SU-DHL-6 (cell line): ENCODE data around the gene FAM217B.

Experiments
- H2AFZ ChIP-seq: fragments of 200-600 bp; sonication (generic); 2 replicates; pipeline ENCODE4 v1.6.1; 2014; ENCODE audit warnings: low read depth, mild to moderate bottlenecking, moderate library complexity, mixed read lengths, antibody characterized with exemption, low read length; ENCODE audit not compliant: severe bottlenecking
- H3F3A ChIP-seq: fragments of 200-600 bp; shearing (Covaris generic); 2 replicates; pipeline ENCODE4 v1.6.0; 2016; ENCODE audit warnings: antibody characterized with exemption, mild to moderate bottlenecking; ENCODE audit not compliant: insufficient read depth
- H3K27ac ChIP-seq: fragments of 200-600 bp; sonication (generic); 2 replicates; pipeline ENCODE4 v1.5.1; 2016; ENCODE audit warnings: low read depth, mild to moderate bottlenecking, low read length, moderate library complexity, mixed read lengths
- H3K27me3 ChIP-seq: fragments of 200-600 bp; sonication (generic), shearing (Covaris generic); 2 replicates; pipeline ENCODE4 v1.6.0; 2014; ENCODE audit warnings: mild to moderate bottlenecking, low read length
- H3K36me3 ChIP-seq: fragments of 200-600 bp; sonication (generic); 2 replicates; pipeline ENCODE4 v1.6.1; 2014; ENCODE audit warnings: mild to moderate bottlenecking, low read length, mixed read lengths
- H3K4me2 ChIP-seq: fragments of 300-600, 200-600 bp; shearing (Covaris generic), sonication (generic); 2 replicates; pipeline ENCODE4 v1.6.0; 2014; ENCODE audit warnings: low read length, low read depth, mild to moderate bottlenecking; ENCODE audit not compliant: poor library complexity, severe bottlenecking
- H3K4me3 ChIP-seq: fragments of 200-600 bp; sonication (generic); 2 replicates; pipeline ENCODE4 v1.5.1; 2014; ENCODE audit warnings: antibody characterized with exemption, low read length, mild to moderate bottlenecking, mixed read lengths; ENCODE audit not compliant: insufficient read depth, poor library complexity, severe bottlenecking
- H3K79me2 ChIP-seq: fragments of 200-600 bp; sonication (generic); 2 replicates; pipeline ENCODE4 v1.6.1; 2014; ENCODE audit warnings: mild to moderate bottlenecking, low read length, moderate library complexity; ENCODE audit not compliant: insufficient read depth
- H3K9ac ChIP-seq: fragments of 200-600 bp; sonication (generic); 2 replicates; pipeline ENCODE4 v1.7.0; 2014; ENCODE audit warnings: mild to moderate bottlenecking, low read length
- H3K9me2 ChIP-seq: fragments of 200-600 bp; sonication (generic); replicated peaks from 2 replicates; pipeline ENCODE4 v1.6.1; 2014; ENCODE audit warnings: low read length; ENCODE audit not compliant: insufficient read depth
- H3K9me3 ChIP-seq: fragments of 200-600 bp; sonication (generic); 2 replicates; pipeline ENCODE4 v1.6.1; 2014; ENCODE audit warnings: low read length, mixed read lengths; ENCODE audit not compliant: insufficient read depth
- H4K20me1 ChIP-seq: fragments of 200-600 bp; sonication (generic); 2 replicates; pipeline ENCODE4 v1.6.1; 2014; ENCODE audit warnings: low read depth, mild to moderate bottlenecking, antibody characterized with exemption, low read length, moderate library complexity, mixed read lengths
- CTCF ChIP-seq: fragments of 200-600 bp; sonication (generic); IDR thresholded peaks from one replicate; pipeline ENCODE4 v1.5.1; 2017; ENCODE audit warnings: antibody characterized with exemption, mild to moderate bottlenecking, low read length, moderate library complexity; ENCODE audit not compliant: insufficient read depth, poor library complexity, severe bottlenecking
- EZH2phosphoT487 ChIP-seq: fragments of 200-600 bp; sonication (generic), shearing (Covaris generic); conservative IDR thresholded peaks from 2 replicates; pipeline ENCODE4 v1.6.1; 2018; ENCODE audit warnings: mild to moderate bottlenecking, antibody characterized with exemption, low read length, moderate library complexity, mixed read lengths

The FAM217B gene

GRCh38 chr20:59945731-59946130 lies 5.5 kb downstream of the FAM217B start:
- H3K4me3 ChIP-seq, result no peak overlapping the region
- no peak overlapping the region for H3K4me2 ChIP-seq
- H3K9ac ChIP-seq, result no peak overlapping the region

GRCh38 chr20:59947376-59947775 lies 7.2 kb downstream of the FAM217B start:
- Histone ChIP-seq H3K9ac (no peak overlapping the region), H3K9me3 (no peaks in the 10 kb centered on the region), H3K27me3 (no peaks in the 10 kb centered on the region), H3K79me2 (no peaks in the 10 kb centered on the region), H4K20me1 (no peaks in the 10 kb centered on the region), H3K4me2 (no peak overlapping the region), H3K4me3 (no peak overlapping the region), H3K9me2 (no peaks in the 10 kb centered on the region), H2AFZ (no peak overlapping the region), H3F3A (peaks cover 22% of the 10 kb centered on the region), H3K36me3 (peaks cover 15% of the 10 kb centered on the region), H3K27ac (peak overlapping the region; percentile 70; the same call in 1 of the 2 replicates)
- TF ChIP-seq EZH2phosphoT487 (no peak), CTCF (no peak)

More at GRCh38 chr20:59945731-59946130, 5.5 kb downstream of the FAM217B start:
- H3F3A ChIP-seq, result peaks cover 30% of the 10 kb centered on the region
- no peaks in the 10 kb centered on the region for H3K9me3 ChIP-seq
- H3K36me3 ChIP-seq, result peaks cover 22% of the 10 kb centered on the region
- H4K20me1 ChIP-seq, result no peaks in the 10 kb centered on the region
- peaks cover 12% of the 10 kb centered on the region for H3K79me2 ChIP-seq
- no peak overlapping the region for H2AFZ ChIP-seq
- H3K9me2 ChIP-seq, result no peaks in the 10 kb centered on the region
- no peak overlapping the region for H3K27ac ChIP-seq
- TF ChIP-seq EZH2phosphoT487 (no peak), CTCF (no peak)
- H3K27me3 ChIP-seq, result no peaks in the 10 kb centered on the region

- peak overlapping the region; percentile 66 for H3K4me2 ChIP-seq
- peaks cover 6% of the 10 kb centered on the region; the same call in 1 of the 2 replicates for H3K36me3 ChIP-seq
- H3K9me2 ChIP-seq, result no peaks in the 10 kb centered on the region
- H3K27ac ChIP-seq, result peak overlapping the region; percentile 70
- no peak for TF ChIP-seq EZH2phosphoT487
- no peaks in the 10 kb centered on the region for H3K9me3 ChIP-seq
- no peaks in the 10 kb centered on the region for H3K27me3 ChIP-seq
- H4K20me1 ChIP-seq, result no peaks in the 10 kb centered on the region
- peaks cover 20% of the 10 kb centered on the region for H3F3A ChIP-seq
- H3K79me2 ChIP-seq, result no peaks in the 10 kb centered on the region
- H3K9ac ChIP-seq, result no peak overlapping the region; the same call in 1 of the 2 replicates
- peak overlapping the region; percentile 75 for H2AFZ ChIP-seq
- H3K4me3 ChIP-seq, result no peak overlapping the region
Observed at GRCh38 chr20:59948212-59948611, 8.0 kb downstream of the FAM217B start.

- Histone ChIP-seq H2AFZ (peak overlapping the region; percentile 75), H3K36me3 (no peaks in the 10 kb centered on the region), H3K4me3 (peak overlapping the region; percentile 21), H4K20me1 (no peaks in the 10 kb centered on the region), H3F3A (peaks cover 20% of the 10 kb centered on the region), H3K27ac (peak overlapping the region; percentile 70), H3K9me3 (no peaks in the 10 kb centered on the region), H3K27me3 (no peaks in the 10 kb centered on the region), H3K4me2 (peak overlapping the region; percentile 66), H3K9ac (peak overlapping the region; percentile 25; the same call in 1 of the 2 replicates), H3K79me2 (no peaks in the 10 kb centered on the region), H3K9me2 (no peaks in the 10 kb centered on the region)
- TF ChIP-seq EZH2phosphoT487, result no peak
- peak; percentile 78 for TF ChIP-seq CTCF
Observed at GRCh38 chr20:59948828-59949720, 8.9 kb downstream of the FAM217B start.
